Measurements from ENCODE around the gene FOSL1. TPM values are rescaled to one million over a fixed set of nuclear protein-coding genes. Genes with fewer than 3 reads are reported as not detected.

FOSL1 gene
- total RNA-seq, 1 donor from 2014 or later = 2.2 TPM

DNA sequence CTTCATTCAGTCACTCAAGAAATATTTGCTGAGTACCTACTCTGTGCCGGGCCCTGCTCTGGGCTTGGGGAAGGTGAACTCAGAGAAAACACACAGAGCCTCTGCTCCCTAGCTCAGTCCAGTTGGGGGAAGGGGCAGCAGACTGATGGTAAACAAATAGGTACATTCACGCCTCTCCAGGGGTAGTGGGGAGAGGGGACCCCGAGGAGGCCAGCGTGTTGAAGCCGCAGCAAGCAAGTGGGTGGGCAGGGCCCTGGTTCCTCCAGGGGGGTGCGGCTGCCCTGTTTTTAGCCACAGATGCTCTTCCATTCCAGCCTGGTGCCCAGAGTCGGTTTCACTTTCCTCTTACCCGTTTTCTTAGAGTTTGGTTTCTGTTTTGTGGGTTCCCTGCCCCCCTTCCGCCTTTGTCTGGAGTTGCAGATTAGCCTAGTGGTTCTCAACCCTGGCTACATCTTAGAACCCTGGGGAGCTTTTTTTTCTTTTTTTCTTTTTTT is 27.8 kb upstream of the FOSL1 start:
- Histone ChIP-seq H3K36me3 (peaks cover 8% of the 10 kb centered on the region), H3K4me3 (peak overlapping the region; percentile 32), H3K27me3 (ENCODE audit: low read depth) (no peaks in the 10 kb centered on the region), H3K9me3 (no peaks in the 10 kb centered on the region), H3K27ac (peak overlapping the region; percentile 66), H3K4me1 (peaks cover 13% of the 10 kb centered on the region)
- peak; percentile 73 to 75 for ATAC-seq
- TF ChIP-seq, protein P1, sequence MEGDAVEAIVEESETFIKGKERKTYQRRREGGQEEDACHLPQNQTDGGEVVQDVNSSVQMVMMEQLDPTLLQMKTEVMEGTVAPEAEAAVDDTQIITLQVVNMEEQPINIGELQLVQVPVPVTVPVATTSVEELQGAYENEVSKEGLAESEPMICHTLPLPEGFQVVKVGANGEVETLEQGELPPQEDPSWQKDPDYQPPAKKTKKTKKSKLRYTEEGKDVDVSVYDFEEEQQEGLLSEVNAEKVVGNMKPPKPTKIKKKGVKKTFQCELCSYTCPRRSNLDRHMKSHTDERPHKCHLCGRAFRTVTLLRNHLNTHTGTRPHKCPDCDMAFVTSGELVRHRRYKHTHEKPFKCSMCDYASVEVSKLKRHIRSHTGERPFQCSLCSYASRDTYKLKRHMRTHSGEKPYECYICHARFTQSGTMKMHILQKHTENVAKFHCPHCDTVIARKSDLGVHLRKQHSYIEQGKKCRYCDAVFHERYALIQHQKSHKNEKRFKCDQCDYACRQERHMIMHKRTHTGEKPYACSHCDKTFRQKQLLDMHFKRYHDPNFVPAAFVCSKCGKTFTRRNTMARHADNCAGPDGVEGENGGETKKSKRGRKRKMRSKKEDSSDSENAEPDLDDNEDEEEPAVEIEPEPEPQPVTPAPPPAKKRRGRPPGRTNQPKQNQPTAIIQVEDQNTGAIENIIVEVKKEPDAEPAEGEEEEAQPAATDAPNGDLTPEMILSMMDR (IDR thresholded peaks at IDR 0.05) = no peak
- DNase-seq = peak; percentile 65
- intact Hi-C loops (cut with DNase I) = no loop called here

DNA sequence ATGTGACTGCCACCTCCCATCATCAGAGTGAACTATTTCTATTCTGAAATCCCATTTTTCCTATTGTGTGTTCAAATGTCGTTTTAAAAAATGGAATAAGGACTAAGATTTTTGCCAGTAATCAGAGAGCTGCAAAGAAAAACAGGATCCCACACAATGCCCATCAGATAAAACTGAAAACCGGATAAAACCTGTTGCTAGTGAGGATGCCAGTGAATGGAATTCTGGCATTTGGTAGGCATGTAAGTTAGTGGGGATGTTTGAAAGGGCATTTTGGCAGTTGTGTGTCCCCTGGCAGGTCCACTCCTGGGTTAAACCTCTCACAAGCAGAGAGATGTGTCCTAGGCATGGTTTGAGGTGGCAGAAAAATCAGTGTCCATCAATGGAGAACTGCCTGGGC is 25.2 kb upstream of the FOSL1 start:
- peaks cover 22% of the 10 kb centered on the region for H3K4me1 ChIP-seq
- TF ChIP-seq, protein P1 (IDR thresholded peaks at IDR 0.05) = no peak
- no peaks in the 10 kb centered on the region for H3K27me3 ChIP-seq (ENCODE audit: low read depth)
- intact Hi-C loops (cut with DNase I) = no loop called here
- H3K9me3 ChIP-seq = no peaks in the 10 kb centered on the region
- no peak overlapping the region for H3K4me3 ChIP-seq
- H3K36me3 ChIP-seq = peaks cover 28% of the 10 kb centered on the region
- H3K27ac ChIP-seq = no peak overlapping the region
- ATAC-seq = no peak
- no peak for DNase-seq

DNA sequence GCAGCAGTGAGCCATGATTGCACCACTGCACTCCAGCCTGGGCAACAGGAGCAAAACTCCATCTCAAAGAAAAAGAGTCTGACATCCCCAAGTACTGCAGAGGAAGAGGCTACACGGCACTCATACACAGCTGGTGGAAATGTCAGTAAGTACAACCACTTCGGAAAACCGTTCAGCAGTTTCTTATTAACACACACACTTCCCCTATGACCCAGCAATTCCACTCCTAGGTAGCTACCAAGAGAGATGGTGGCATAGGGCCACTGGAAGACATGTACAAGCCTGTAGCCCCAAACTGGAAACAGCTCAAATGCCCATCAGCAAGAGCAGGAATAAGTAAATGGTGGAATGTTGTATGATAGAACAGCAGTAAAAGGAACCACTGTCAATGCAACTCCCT is 22.4 kb upstream of the FOSL1 start:
- DNase-seq (no peak), ATAC-seq (no peak)
- Histone ChIP-seq H3K9me3 (no peaks in the 10 kb centered on the region), H3K36me3 (peaks cover 28% of the 10 kb centered on the region), H3K4me1 (peaks cover 21% of the 10 kb centered on the region), H3K4me3 (no peak overlapping the region), H3K27ac (no peak overlapping the region), H3K27me3 (ENCODE audit: low read depth) (no peaks in the 10 kb centered on the region)
- TF ChIP-seq, protein P1 (IDR thresholded peaks at IDR 0.05) = no peak
- intact Hi-C loops (cut with DNase I) = no loop called here

DNA sequence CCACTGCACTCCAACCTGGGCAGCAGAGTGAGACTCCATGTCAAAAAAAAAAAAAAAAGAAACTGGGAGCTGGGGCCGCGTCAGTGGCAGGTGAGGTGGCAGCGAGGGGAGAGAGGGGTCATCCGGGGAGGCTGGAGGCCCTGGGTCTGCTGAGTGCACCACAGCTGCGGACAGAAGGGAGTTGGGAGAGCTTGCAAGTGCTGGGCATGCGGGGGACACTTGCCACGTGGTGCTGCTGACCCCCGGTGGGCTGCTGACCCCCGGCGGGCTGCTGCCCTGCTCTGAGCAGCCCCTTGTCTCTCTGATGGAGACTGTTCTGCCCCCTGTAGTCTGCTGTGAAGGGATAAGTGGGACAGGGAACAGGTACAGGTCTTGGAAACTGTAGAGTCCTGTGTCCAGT is 21.7 kb upstream of the FOSL1 start:
- ATAC-seq = no peak
- no peaks in the 10 kb centered on the region for H3K9me3 ChIP-seq
- intact Hi-C loops (cut with DNase I) = no loop called here

DNA sequence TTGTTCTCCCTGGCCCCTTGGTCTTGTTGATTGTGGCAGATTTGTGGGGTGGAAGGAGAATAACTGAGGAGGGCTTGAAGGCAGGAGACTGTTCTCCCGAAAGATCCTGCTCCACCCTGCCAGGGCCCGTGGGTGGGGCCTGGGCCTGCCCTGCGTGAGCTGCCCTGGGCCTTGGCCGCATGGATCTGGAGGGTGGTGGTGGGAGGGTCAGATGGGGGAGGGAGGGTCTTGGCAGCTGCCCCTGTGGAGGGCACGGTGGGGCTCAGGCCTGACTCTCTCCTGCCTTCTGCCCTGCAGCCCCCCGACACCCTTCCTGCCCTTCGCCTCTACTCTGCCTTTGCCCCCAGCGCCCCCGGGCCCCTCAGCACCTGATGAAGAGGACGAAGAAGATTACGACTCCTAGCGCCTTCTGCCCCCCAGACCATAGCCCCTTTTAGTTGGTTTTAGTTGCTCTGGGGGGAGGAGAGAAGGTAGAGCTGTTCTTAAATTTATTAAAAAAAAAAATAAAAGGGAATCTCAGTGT is 20.9 kb upstream of the FOSL1 start:
- ATAC-seq (no peak), DNase-seq (no peak)
- intact Hi-C loops (cut with DNase I) = no loop called here
- TF ChIP-seq, protein P1 (IDR thresholded peaks at IDR 0.05) = no peak
- Histone ChIP-seq H3K27me3 (ENCODE audit: low read depth) (no peaks in the 10 kb centered on the region), H3K9me3 (no peaks in the 10 kb centered on the region), H3K4me3 (peak overlapping the region; percentile 99), H3K36me3 (peaks cover 28% of the 10 kb centered on the region), H3K27ac (no peak overlapping the region), H3K4me1 (peaks cover 35% of the 10 kb centered on the region)

More for the DNA sequence above, 21.7 kb upstream of the FOSL1 start:
- TF ChIP-seq, protein P1 (IDR thresholded peaks at IDR 0.05) = no peak
- Histone ChIP-seq H3K4me3 (no peak overlapping the region), H3K36me3 (peaks cover 28% of the 10 kb centered on the region), H3K27ac (no peak overlapping the region), H3K27me3 (ENCODE audit: low read depth) (no peaks in the 10 kb centered on the region), H3K4me1 (peaks cover 27% of the 10 kb centered on the region)
- DNase-seq = no peak

Data from lower lobe of right lung (tissue), 2 donors.